Stomach (tissue), 9 donors: ENCODE measurements around the gene BIN1. TPM values are rescaled to one million over a fixed set of nuclear protein-coding genes. Genes with fewer than 3 reads are reported as not detected.
A peak's percentile ranks its signal among the peaks of the same experiment; 100 is the strongest.

Experiments
- DNase-seq, 2 donors: peaks; one replicate each; pipeline versions ENCODE4 v3.0.0 to v3.0.0-alpha.2; 2013 to 2019
- H3K27ac ChIP-seq, 5 donors: fragments of 200-600 bp in 4 of 5; sonication (generic) in 4 of 5; one replicate each; pipeline ENCODE4 v1.5.1; 2013 to 2019; ENCODE audit warnings: mild to moderate bottlenecking in 1 of 5, moderate library complexity in 1 of 5
- H3K27me3 ChIP-seq, 3 donors: fragments of 200-600 bp; sonication (generic); one replicate each; pipeline ENCODE4 v1.5.1; 2017 to 2019; ENCODE audit warnings: mixed run types in 1 of 3
- H3K36me3 ChIP-seq, 4 donors: fragments of 200-600 bp; sonication (generic); 1 replicate in 3 of 4; 2 replicates in 1 of 4; pipeline ENCODE4 v1.5.1; 2016 to 2019
- H3K4me1 ChIP-seq, 4 donors: fragments of 200-600 bp; sonication (generic); one replicate each; pipeline ENCODE4 v1.5.1; 2016 to 2019
- H3K4me3 ChIP-seq, 4 donors: fragments of 200-600 bp; sonication (generic) in 3 of 4; one replicate each; pipeline ENCODE4 v1.5.1; 2016 to 2019; ENCODE audit warnings: mild to moderate bottlenecking in 1 of 4
- H3K9me3 ChIP-seq, 4 donors: fragments of 200-600 bp; sonication (generic); one replicate each; pipeline ENCODE4 v1.5.1; 2016 to 2019
- CTCF ChIP-seq, 7 experiments: fragments of 450-650 bp in 4 of 7; fragments of 200-600 bp in 3 of 7; sonication (generic) in 3 of 7; IDR thresholded peaks; one replicate each; pipeline ENCODE4 v1.5.1; 2016 to 2019; ENCODE audit warnings: antibody characterized with exemption in 7 of 7, control low read depth in 2 of 7, mild to moderate bottlenecking in 1 of 7
- EP300 ChIP-seq: sonication (generic); formaldehyde crosslinking; IDR thresholded peaks from one replicate; pipeline ENCODE4 v1.6.1; 2017; ENCODE audit warnings: antibody characterized with exemption
- POLR2A ChIP-seq, 4 donors: fragments of 450-650 bp; IDR thresholded peaks; one replicate each; pipeline ENCODE4 v1.6.1; 2016; ENCODE audit warnings: antibody characterized with exemption in 4 of 4, control low read depth in 2 of 4, mild to moderate bottlenecking in 1 of 4, moderate library complexity in 1 of 4
- POLR2AphosphoS5 ChIP-seq, 3 donors: sonication (generic); formaldehyde crosslinking; IDR thresholded peaks; one replicate each; pipeline ENCODE4 v1.6.1; 2016; ENCODE audit warnings: antibody characterized with exemption in 3 of 3
- WGBS, 5 donors: extraction: QIAGEN DNeasy Blood & Tissue Kit in 3 of 5; methylation state at CpG; one replicate each; pipeline versions ENCODE4 v1.1.5 to v1.1.7; 2013 to 2018; 5-methylcytosine and 5-hydroxymethylcytosine counted together
- intact Hi-C: fragments of 100-400 bp; cut with DNase I; formaldehyde crosslinking; loops from one replicate; pipeline ENCODE4 v1.15.1; 2023; ENCODE audit warnings: low total_unique reads
- polyA plus RNA-seq, 3 donors: library from polyadenylated mRNA; stranded (reverse); fragments of 200-250 nt; gene quantifications; one replicate each; pipeline ENCODE4 v1.2.3, GENCODE V29; 2013
- total RNA-seq, 5 donors: library from RNA; depleted of rRNA; stranded (reverse); fragments of >200 nt; gene quantifications; one replicate each; pipeline versions ENCODE4 v1.1.0 to v1.2.3, GENCODE V29; 2014 to 2016
- donor health status: healthy with polysubstance abuse.
- donor health status: Bipolar disorder and iron deficiency.
- donor health status: healthy.

BIN1 gene
- total and polyA plus RNA-seq, 8 donors, result 39.1 to 175 (median 47.8) TPM

DNA sequence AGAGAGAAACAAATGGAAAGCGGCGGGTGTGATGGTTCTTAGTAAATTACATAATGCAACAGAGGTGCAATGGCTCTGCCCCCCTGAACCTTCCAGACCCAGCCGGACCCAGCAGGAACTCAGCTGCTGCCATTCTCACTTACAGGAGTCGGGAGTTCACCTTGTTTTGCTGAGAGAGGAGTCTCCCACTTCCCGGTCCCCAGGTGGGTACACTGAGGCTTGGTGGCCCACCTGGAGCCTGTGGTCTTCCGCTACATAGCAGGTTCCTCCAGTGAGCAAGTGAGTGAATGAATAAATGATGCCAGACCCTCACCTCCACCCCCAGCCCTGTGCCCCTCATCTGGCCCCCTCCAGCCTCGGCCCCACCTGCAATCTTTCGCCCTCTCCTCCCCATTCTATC is 11.2 kb downstream of the BIN1 start:
- WGBS, 5 donors, result 91 to 97% (median 93%) methylated on average over 7 to 8 of the region's 8 CpGs
- no peak for TF ChIP-seq CTCF (IDR thresholded peaks at IDR 0.05)
- no peak for TF ChIP-seq POLR2AphosphoS5 (IDR thresholded peaks at IDR 0.05)
- no peak for TF ChIP-seq EP300
- no peak for TF ChIP-seq POLR2A (IDR thresholded peaks at IDR 0.05)
- H3K36me3 ChIP-seq, result no peaks in the 10 kb centered on the region
- H3K9me3 ChIP-seq, result no peaks in the 10 kb centered on the region
- no peak overlapping the region for H3K4me3 ChIP-seq
- no peaks in the 10 kb centered on the region for H3K27me3 ChIP-seq
- H3K27ac ChIP-seq, result peak overlapping the region in 4 of 5 donors; percentile 56 to 77 (median 72)
- intact Hi-C loops, result no loop called here
- DNase-seq, result no peak
- H3K4me1 ChIP-seq, result peaks cover 70 to 88% (median 81%) of the 10 kb centered on the region in 4 donors

DNA sequence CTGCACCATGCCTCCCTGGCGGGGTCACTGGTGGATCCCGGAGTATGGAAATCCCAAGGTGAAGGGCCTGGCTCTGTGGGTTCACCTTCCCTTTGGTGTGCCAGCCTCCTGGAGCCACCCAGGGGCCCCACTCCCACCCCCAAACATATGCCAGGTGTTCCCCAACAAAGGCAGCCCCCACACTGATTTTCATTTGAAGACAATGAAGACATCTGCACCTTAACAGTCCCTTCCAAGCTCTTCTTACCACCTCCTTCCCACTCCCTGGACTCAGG is 11.7 kb downstream of the BIN1 start:
- H3K9me3 ChIP-seq, result no peaks in the 10 kb centered on the region
- intact Hi-C loops, result no loop called here
- peaks cover 65 to 88% (median 81%) of the 10 kb centered on the region in 4 donors for H3K4me1 ChIP-seq
- no peaks in the 10 kb centered on the region for H3K36me3 ChIP-seq
- WGBS, 5 donors, result 88 to 94% (median 91%) methylated on average over 2 of the region's 2 CpGs
- no peak for DNase-seq
- peak overlapping the region; percentile 11 to 77 (median 68) for H3K27ac ChIP-seq
- TF ChIP-seq CTCF (IDR thresholded peaks at IDR 0.05) (no peak), POLR2AphosphoS5 (IDR thresholded peaks at IDR 0.05) (no peak), EP300 (no peak), POLR2A (IDR thresholded peaks at IDR 0.05) (no peak)
- no peaks in the 10 kb centered on the region for H3K27me3 ChIP-seq
- H3K4me3 ChIP-seq, result no peak overlapping the region

DNA sequence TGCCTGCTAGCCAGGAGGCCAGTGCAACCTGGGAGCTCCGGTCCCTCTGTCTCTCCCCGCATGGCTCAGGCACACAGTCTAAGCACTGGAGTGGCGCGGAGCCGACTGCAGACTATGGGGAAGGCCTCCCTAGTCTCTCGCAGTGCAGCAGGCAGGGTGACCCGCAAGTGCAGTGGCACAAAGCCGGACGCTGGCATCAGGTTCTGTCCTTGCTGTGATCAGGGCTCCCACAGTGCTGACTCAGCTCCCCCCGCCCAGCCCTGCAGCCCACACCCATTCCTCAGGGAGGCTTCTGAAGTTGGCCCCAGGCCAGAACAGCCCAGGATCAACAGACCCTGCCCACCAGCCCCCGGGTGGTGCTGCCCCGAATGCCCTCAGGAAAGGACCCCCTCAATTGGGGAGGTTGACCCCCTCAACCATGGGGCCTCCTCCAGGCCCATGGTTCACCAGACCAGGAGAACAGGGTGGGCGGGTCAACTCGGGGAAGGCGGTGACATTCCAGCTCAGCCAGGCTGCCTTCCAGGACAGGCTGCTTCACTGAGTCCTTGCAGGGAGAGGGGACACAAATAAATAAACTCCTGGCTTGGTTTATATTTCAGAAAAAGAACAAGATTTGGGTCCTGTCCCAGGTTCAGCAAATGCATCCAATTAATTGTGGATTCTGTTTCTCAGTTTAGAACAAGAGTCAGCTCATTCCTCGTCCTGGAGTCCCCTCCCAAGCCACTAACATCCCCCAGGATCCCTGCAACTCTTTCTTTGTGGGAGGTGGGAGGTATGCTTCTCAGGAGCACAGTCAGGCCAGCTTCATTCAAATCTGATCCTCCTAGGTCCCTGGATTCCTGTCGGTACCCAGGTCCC is 12.2 kb downstream of the BIN1 start:
- Histone ChIP-seq H3K27ac (peak overlapping the region; percentile 59 to 77 (median 74)), H3K4me3 (peak overlapping the region in 2 of 4 donors; percentile 4 to 16), H3K27me3 (no peaks in the 10 kb centered on the region), H3K36me3 (no peaks in the 10 kb centered on the region), H3K9me3 (no peaks in the 10 kb centered on the region), H3K4me1 (peaks cover 61 to 88% (median 81%) of the 10 kb centered on the region in 4 donors)
- peak; percentile 81 to 84 for DNase-seq
- no peak for TF ChIP-seq POLR2A (IDR thresholded peaks at IDR 0.05)
- no peak for TF ChIP-seq CTCF (IDR thresholded peaks at IDR 0.05)
- no peak for TF ChIP-seq POLR2AphosphoS5 (IDR thresholded peaks at IDR 0.05)
- no peak for TF ChIP-seq EP300
- 20 to 44% (median 28%) methylated on average over 8 to 17 of the region's 17 CpGs for WGBS, 5 donors
- intact Hi-C loops, result no loop called here

- peak overlapping the region; percentile 13 to 77 (median 68) for H3K27ac ChIP-seq
- no peak for TF ChIP-seq EP300
- TF ChIP-seq CTCF (IDR thresholded peaks at IDR 0.05), result no peak
- TF ChIP-seq POLR2AphosphoS5 (IDR thresholded peaks at IDR 0.05), result no peak
- TF ChIP-seq POLR2A (IDR thresholded peaks at IDR 0.05), result no peak
- 76 to 88% (median 81%) methylated on average over 15 of the region's 15 CpGs for WGBS, 5 donors
- peak in 1 of 2 donors; percentile 38 for DNase-seq
- no peaks in the 10 kb centered on the region for H3K9me3 ChIP-seq
- peaks cover 57 to 93% (median 74%) of the 10 kb centered on the region in 4 donors for H3K4me1 ChIP-seq
- H3K36me3 ChIP-seq, result no peaks in the 10 kb centered on the region
- H3K27me3 ChIP-seq, result no peaks in the 10 kb centered on the region
- no peak overlapping the region for H3K4me3 ChIP-seq
- intact Hi-C loops, result no loop called here
Observed at GRCh38 chr2:127093648-127094210, 13.2 kb downstream of the BIN1 start.
